Central memory CD8-positive, alpha-beta T cell (primary cell): ENCODE data around the gene SCYL3.
"Not testable (repeated sequence)": the region's sequence is repeated elsewhere in the genome, so short reads cannot be mapped to it uniquely, and the experiment has no call there.

ENCODE experiments used
- ATAC-seq: fragments of 150-1000 bp; cut with Tn5 transposase; replicated peaks from 2 replicates; pipeline ENCODE4 v1.10.0; 2022; ENCODE audit warnings: mild to moderate bottlenecking, moderate FRiP score, moderate number of reproducible peaks; ENCODE audit not compliant: poor library complexity, severe bottlenecking; ENCODE audit errors: extremely low read depth
- DNase-seq, 2 donors: peaks; one replicate each; pipeline ENCODE4 v3.0.0; 2021; ENCODE audit warnings: low spot score in 2 of 2
- H3K27ac Mint-ChIP-seq: one replicate; pipeline ENCODE4 v1.8.0; 2022; ENCODE audit warnings: low read depth, mild to moderate bottlenecking, moderate library complexity, mixed read lengths
- H3K27me3 Mint-ChIP-seq: one replicate; pipeline ENCODE4 v1.8.0; 2022; ENCODE audit warnings: mixed read lengths
- H3K36me3 Mint-ChIP-seq: one replicate; pipeline ENCODE4 v1.8.0; 2022; ENCODE audit warnings: mild to moderate bottlenecking, moderate library complexity, mixed read lengths; ENCODE audit not compliant: insufficient read depth
- H3K4me1 Mint-ChIP-seq: one replicate; pipeline ENCODE4 v1.8.0; 2022; ENCODE audit warnings: mixed read lengths
- H3K4me3 Mint-ChIP-seq: one replicate; pipeline ENCODE4 v1.8.0; 2022; ENCODE audit warnings: mild to moderate bottlenecking, moderate library complexity, mixed read lengths
- H3K9me3 Mint-ChIP-seq: one replicate; pipeline ENCODE4 v1.8.0; 2022; ENCODE audit warnings: mixed read lengths

Gene SCYL3

GRCh38 chr1:169816617-169817016 lies 77.1 kb downstream of the SCYL3 start:
- H3K36me3 Mint-ChIP-seq: peaks cover 3% of the 10 kb centered on the region
- DNase-seq: no peak
- no peaks in the 10 kb centered on the region for H3K27me3 Mint-ChIP-seq
- no peaks in the 10 kb centered on the region for H3K9me3 Mint-ChIP-seq
- ATAC-seq: no peak
- no peaks in the 10 kb centered on the region for H3K4me1 Mint-ChIP-seq
- H3K27ac Mint-ChIP-seq: no peak overlapping the region
- no peak overlapping the region for H3K4me3 Mint-ChIP-seq

GRCh38 chr1:169814265-169814664 lies 79.4 kb downstream of the SCYL3 start:
- Mint-ChIP-seq H3K4me1 (no peaks in the 10 kb centered on the region), H3K4me3 (no peak overlapping the region), H3K9me3 (no peaks in the 10 kb centered on the region), H3K27me3 (no peaks in the 10 kb centered on the region), H3K36me3 (peaks cover 3% of the 10 kb centered on the region), H3K27ac (no peak overlapping the region)
- DNase-seq (no peak), ATAC-seq (no peak)

- H3K9me3 Mint-ChIP-seq: no peaks in the 10 kb centered on the region
- ATAC-seq (no peak), DNase-seq (no peak)
- no peaks in the 10 kb centered on the region for H3K4me1 Mint-ChIP-seq
- no peaks in the 10 kb centered on the region for H3K27me3 Mint-ChIP-seq
- no peak overlapping the region for H3K4me3 Mint-ChIP-seq
- H3K27ac Mint-ChIP-seq: no peak overlapping the region
- peaks cover 7% of the 10 kb centered on the region for H3K36me3 Mint-ChIP-seq
Measured at GRCh38 chr1:169812131-169812530, 81.6 kb downstream of the SCYL3 start.

- not testable (repeated sequence) for H3K27ac Mint-ChIP-seq, ATAC-seq, H3K4me1 Mint-ChIP-seq, H3K9me3 Mint-ChIP-seq, DNase-seq, H3K27me3 Mint-ChIP-seq, H3K4me3 Mint-ChIP-seq
- H3K36me3 Mint-ChIP-seq: peaks cover 10% of the 10 kb centered on the region
Measured at GRCh38 chr1:169811418-169812035, 82.2 kb downstream of the SCYL3 start.

GRCh38 chr1:169809370-169810095 lies 84.2 kb downstream of the SCYL3 start:
- ATAC-seq (no peak), DNase-seq (no peak)
- Mint-ChIP-seq H3K27me3 (no peaks in the 10 kb centered on the region), H3K27ac (no peak overlapping the region), H3K4me1 (no peaks in the 10 kb centered on the region), H3K36me3 (peaks cover 7% of the 10 kb centered on the region), H3K9me3 (no peaks in the 10 kb centered on the region), H3K4me3 (no peak overlapping the region)

- no peaks in the 10 kb centered on the region for H3K4me1 Mint-ChIP-seq
- no peak overlapping the region for H3K27ac Mint-ChIP-seq
- H3K9me3 Mint-ChIP-seq: no peaks in the 10 kb centered on the region
- H3K27me3 Mint-ChIP-seq: no peaks in the 10 kb centered on the region
- H3K4me3 Mint-ChIP-seq: no peak overlapping the region
- DNase-seq (no peak), ATAC-seq (no peak)
- peaks cover 8% of the 10 kb centered on the region for H3K36me3 Mint-ChIP-seq
Measured at GRCh38 chr1:169804941-169805340, 88.8 kb downstream of the SCYL3 start.

- no peaks in the 10 kb centered on the region for H3K27me3 Mint-ChIP-seq
- H3K36me3 Mint-ChIP-seq: peaks cover 6% of the 10 kb centered on the region
Measured at GRCh38 chr1:169802888-169803287, 90.8 kb downstream of the SCYL3 start.

More at GRCh38 chr1:169802888-169803287, 90.8 kb downstream of the SCYL3 start:
- ATAC-seq (no peak), DNase-seq (no peak)
- Mint-ChIP-seq H3K27ac (peak overlapping the region; percentile 35), H3K4me1 (no peaks in the 10 kb centered on the region), H3K9me3 (no peaks in the 10 kb centered on the region), H3K4me3 (no peak overlapping the region)
